Measurements from ENCODE around the gene OPRL1.

Gene OPRL1

DNA sequence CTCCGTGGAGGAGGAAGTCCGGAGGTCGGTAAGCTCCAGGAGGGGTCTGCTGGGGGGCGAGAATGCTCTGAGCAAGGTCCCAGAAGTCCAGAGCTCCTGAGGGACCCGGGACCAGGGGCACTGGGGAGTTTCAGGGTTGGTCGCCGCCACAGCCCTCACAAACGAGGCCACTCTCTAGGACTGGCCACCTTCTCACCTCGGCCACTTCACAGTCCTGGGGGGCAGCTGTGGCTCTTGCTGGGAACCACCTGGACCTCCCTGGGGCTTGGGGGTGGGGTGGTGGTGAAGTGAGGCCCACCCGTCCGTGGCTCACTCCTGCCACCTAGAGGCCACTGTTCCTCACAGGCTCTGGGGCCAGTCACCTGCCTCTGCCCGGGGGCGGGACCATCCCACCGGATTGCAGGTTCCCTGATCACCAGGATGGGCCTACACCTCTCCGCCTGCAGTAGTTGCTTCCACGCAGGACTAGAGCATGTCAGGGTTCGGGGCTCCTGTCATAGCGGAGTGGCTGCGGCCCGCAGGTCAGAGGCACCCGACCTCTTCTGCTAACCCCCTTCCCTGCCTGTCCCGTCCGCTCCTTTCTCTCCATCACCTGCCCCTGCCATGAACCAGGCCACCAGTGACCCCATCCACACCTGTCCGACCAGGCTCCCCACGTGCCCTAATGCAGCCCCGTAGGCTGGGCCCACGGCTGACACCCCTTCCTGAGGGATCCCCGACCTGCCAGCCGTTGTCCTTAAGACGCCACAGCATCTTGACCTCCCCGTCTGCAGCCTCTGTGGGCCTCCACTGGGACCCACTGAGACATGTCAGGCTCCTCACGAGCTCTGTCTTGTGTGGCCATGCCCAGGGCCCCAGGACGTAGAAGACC is 22.0 kb upstream of the OPRL1 start (continued):
- TF ChIP-seq ZNF843 (tag by site-specific recombination; IDR thresholded peaks at IDR 0.05) (no peak), ZNF707 (tag by site-specific recombination; IDR thresholded peaks at IDR 0.05) (no peak), ZBTB7A (tag by site-specific recombination; IDR thresholded peaks at IDR 0.05; ENCODE audit: low read depth) (0 out of 2 replicates have a peak, but pooled peaks have one; percentile 49), ZNF670 (tag by site-specific recombination; IDR thresholded peaks at IDR 0.05; ENCODE audit: low read depth) (no peak), ZNF530 (tag by site-specific recombination; IDR thresholded peaks at IDR 0.05; ENCODE audit: low read depth) (no peak), PRDM4 (tag by site-specific recombination; IDR thresholded peaks at IDR 0.05) (no peak), ZNF174 (tag by site-specific recombination; IDR thresholded peaks at IDR 0.05) (no peak), ZNF433 (tag by site-specific recombination; IDR thresholded peaks at IDR 0.05; ENCODE audit: low read depth) (no peak), ZNF423 (tag by site-specific recombination; IDR thresholded peaks at IDR 0.05) (0 out of 2 replicates have a peak, but pooled peaks have one; percentile 48), ZNF514 (tag by site-specific recombination; IDR thresholded peaks at IDR 0.05) (no peak), ZNF311 (tag by site-specific recombination; IDR thresholded peaks at IDR 0.05; ENCODE audit: borderline replicate concordance) (no peak), MZF1 (tag by site-specific recombination; IDR thresholded peaks at IDR 0.05; ENCODE audit: borderline replicate concordance) (no peak), FEZF1 (tag by site-specific recombination; IDR thresholded peaks at IDR 0.05) (no peak), ZNF221 (tag by site-specific recombination; IDR thresholded peaks at IDR 0.05; ENCODE audit: borderline replicate concordance) (no peak), ZNF398 (tag by site-specific recombination; IDR thresholded peaks at IDR 0.05) (no peak), ZSCAN30 (tag by site-specific recombination; IDR thresholded peaks at IDR 0.05) (peak; percentile 72), ZNF645 (tag by site-specific recombination; IDR thresholded peaks at IDR 0.05) (no peak), ZNF513 (tag by site-specific recombination; IDR thresholded peaks at IDR 0.05) (no peak), ZNF48 (tag by site-specific recombination; IDR thresholded peaks at IDR 0.05) (no peak), GFI1B (tag by site-specific recombination; IDR thresholded peaks at IDR 0.05) (no peak), OVOL3 (tag by site-specific recombination; IDR thresholded peaks at IDR 0.05) (no peak), ZNF140 (tag by site-specific recombination; IDR thresholded peaks at IDR 0.05) (no peak), ZNF510 (tag by site-specific recombination; IDR thresholded peaks at IDR 0.05; ENCODE audit: insufficient replicate concordance) (no peak), ZNF302 (tag by site-specific recombination; IDR thresholded peaks at IDR 0.05; ENCODE audit: low read depth) (no peak), ZXDB (tag by site-specific recombination; IDR thresholded peaks at IDR 0.05) (0 out of 2 replicates have a peak, but pooled peaks have one; percentile 38), ZNF138 (tag by site-specific recombination; IDR thresholded peaks at IDR 0.05; ENCODE audit: borderline replicate concordance) (no peak), ZNF776 (tag by site-specific recombination; IDR thresholded peaks at IDR 0.05; ENCODE audit: borderline replicate concordance) (no peak), SP2 (tag by site-specific recombination; IDR thresholded peaks at IDR 0.05) (peak; percentile 19; the same call in 1 of the 2 replicates), ZNF214 (tag by site-specific recombination; IDR thresholded peaks at IDR 0.05; ENCODE audit: borderline replicate concordance) (no peak), ZNF521 (tag by site-specific recombination; IDR thresholded peaks at IDR 0.05) (no peak), ZNF701 (tag by site-specific recombination; IDR thresholded peaks at IDR 0.05) (no peak), ZNF23 (tag by site-specific recombination; IDR thresholded peaks at IDR 0.05; ENCODE audit: borderline replicate concordance) (no peak), ZNF585B (tag by site-specific recombination; IDR thresholded peaks at IDR 0.05) (no peak), ZEB2 (tag by site-specific recombination; IDR thresholded peaks at IDR 0.05) (peak; percentile 36; the same call in 1 of the 2 replicates), ZNF19 (tag by site-specific recombination; IDR thresholded peaks at IDR 0.05; ENCODE audit: low read depth) (no peak)

Data from HEK293 (cell line).